ENCODE data around the gene GRB10.

GRB10 gene

DNA sequence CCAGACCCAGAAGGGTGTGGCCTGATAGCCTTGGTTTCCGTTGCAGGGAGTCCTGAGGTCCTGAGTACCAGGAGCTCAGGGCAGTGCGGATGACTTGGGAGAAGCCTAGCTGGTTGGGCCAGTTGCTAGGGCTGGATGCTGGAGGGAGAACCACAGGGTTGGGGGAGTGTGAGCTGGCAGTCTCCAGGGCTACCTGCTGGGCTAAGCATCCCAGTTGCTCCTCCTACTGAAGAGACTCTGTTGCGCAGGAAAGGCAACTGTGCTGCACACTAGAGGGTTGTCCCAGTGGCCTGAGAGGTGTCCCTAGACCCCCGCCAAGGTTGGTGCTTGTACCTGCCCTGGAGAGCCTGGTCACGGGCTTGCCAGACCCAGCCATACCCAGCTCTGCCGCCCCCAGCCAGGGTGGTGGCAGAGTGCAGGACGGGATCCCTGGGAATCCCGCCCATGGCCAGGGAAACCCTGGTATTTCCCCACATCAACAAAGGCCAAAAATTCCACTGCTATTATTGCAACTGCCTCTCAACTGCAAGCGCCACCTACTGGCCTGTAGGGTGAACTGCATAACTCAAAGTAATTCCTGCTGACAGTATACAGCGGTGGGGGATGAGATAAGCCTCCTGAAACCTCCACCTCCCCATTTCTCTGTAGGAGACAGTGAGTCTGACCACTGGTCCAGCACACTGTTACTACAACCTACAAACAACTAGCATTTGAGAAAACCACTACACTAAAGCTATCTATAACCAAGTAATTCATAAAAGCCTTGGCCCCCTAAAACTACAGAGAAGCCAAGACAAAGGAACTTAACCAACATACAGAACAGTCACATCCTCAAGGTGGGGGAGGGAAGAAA, 149.9 kb downstream of the GRB10 start:
- no peak for TF ChIP-seq ZNF274 (IDR thresholded peaks at IDR 0.05; ENCODE audit: low read depth, low read length)
- H3K4me3 ChIP-seq (ENCODE audit: low read length) = no peak overlapping the region

DNA sequence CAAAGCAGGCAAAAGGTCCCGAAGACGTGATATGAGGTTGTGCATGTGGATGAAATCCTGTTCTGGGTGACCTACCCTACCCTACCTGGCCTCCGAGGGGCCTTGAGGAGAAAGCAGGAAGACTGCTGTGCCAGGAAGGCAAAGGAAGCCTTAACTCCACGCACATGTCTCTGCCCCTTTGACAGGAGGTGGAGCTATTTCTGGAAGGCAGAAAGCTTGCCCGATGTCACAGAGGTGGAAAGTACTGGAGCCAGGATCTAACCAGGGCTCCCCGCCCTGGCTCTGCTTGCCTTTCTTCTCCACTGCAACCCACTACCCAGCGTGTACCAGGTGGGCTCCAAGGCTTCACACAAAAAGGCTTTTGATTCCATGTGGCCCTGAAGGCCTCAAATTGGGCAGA, 151.1 kb downstream of the GRB10 start:
- no peak overlapping the region for H3K4me3 ChIP-seq (ENCODE audit: low read length)
- TF ChIP-seq ZNF274 (IDR thresholded peaks at IDR 0.05; ENCODE audit: low read depth, low read length) = no peak

DNA sequence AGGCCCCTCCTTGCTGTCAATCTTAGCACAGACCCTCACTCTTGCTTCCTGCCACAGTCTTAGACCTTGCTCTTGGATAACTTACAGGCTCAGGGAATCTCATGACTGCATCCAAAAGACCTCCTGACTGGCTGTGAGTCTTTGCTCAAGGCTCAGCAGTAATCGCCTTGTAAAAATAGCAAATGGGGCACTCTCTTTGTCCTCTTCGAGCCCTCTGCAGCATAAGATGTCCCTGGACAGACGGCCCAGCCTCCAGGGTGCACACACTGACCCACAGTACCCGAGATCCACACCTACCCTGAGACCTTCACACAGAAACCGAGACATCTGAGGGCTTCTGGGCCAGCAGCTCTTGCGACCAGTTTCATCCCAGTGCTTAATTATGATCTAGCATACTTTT, 151.6 kb downstream of the GRB10 start:
- TF ChIP-seq ZNF274 (IDR thresholded peaks at IDR 0.05; ENCODE audit: low read depth, low read length) = no peak
- H3K4me3 ChIP-seq (ENCODE audit: low read length) = no peak overlapping the region

DNA sequence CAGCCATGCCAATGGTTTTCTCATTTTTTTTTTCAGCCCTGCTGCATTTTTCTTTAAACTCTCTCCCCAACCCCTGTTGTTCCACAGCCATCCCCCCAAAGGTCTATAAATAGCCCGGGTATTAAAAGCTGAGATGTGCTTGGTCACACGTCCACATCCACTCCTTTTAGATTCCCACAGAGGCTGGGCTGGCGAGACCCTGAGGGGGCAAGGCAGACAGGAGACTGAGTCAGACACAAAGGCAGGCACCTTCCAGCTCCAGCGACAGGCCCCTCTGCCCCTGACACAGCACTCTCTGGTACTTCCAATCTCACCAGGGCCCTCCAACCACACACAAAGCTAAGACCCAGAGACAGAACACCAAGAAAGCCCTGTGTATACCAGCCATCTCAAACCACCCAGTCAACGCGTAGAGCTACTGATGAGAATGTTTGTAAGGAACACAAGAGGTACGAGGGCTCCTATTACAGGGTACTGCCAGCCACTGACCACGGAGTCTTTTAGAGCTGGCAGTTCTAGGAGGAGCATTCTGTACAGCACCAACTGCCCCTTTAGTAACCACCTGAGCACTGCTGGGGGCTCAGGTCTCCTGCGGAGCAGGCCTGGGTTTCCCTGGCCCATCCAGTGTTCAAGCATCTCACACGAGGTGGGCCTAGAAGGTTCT, 153.3 kb downstream of the GRB10 start:
- no peak for TF ChIP-seq ZNF274 (IDR thresholded peaks at IDR 0.05; ENCODE audit: low read depth, low read length)
- no peak overlapping the region for H3K4me3 ChIP-seq (ENCODE audit: low read length)

DNA sequence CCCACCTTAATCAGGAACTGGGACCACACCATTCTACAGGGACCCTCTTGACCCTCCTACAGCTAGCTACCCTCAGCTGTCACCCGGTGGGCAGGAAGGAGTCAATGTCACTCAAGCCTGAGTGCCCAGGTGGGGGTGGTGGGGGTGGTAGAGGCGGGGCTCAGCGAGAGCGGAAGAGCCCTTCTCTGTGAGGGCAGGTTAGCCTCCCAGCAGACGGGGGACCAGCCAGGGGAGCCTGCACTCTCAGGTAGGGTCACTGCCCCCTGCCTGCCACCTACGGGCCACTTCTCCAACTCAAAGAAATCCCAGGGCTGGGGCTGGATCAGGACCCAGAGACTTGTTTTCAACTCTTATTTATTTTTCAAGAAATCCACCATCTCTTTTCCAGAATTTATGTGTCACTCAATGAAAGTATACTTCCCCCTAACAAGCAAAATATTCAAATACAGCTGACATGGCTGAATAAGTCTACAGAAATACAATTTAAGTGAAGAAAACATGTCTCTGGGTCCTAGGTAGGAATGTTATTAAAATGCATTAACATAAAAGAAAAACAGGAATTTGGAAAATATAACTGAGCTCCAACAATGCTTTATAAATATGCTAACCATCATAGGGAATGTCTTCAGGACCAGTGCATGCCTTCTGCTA, 154.1 kb downstream of the GRB10 start:
- TF ChIP-seq ZNF274 (IDR thresholded peaks at IDR 0.05; ENCODE audit: low read depth, low read length) = no peak
- no peak overlapping the region for H3K4me3 ChIP-seq (ENCODE audit: low read length)

DNA sequence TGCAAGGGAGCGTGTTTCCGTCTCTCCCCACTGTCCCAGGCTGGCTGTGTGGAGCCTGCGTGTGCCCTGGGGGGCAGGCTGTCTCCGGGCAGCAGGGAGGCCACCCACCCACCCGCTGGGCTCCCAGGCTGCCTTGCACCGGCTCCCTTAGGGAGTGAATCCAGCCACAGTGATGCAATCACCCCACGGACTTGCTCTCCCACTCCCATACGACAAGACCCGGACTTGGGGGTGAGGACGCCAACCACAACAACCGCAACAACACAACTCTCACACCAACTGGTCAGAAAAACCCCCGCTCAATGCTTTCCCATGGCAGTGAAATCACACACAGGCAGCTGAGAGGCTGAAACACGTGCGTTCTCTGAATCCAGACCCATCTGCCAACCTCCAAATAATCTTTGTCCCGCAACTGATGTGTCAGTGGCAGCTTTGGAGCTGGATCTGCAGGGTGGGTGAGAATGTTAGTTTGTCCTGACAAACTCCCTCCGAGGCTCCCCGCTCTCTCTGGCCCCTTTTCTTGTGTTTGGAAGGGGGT, 154.8 kb downstream of the GRB10 start:
- no peak overlapping the region for H3K4me3 ChIP-seq (ENCODE audit: low read length)
- TF ChIP-seq ZNF274 (IDR thresholded peaks at IDR 0.05; ENCODE audit: low read depth, low read length) = no peak

DNA sequence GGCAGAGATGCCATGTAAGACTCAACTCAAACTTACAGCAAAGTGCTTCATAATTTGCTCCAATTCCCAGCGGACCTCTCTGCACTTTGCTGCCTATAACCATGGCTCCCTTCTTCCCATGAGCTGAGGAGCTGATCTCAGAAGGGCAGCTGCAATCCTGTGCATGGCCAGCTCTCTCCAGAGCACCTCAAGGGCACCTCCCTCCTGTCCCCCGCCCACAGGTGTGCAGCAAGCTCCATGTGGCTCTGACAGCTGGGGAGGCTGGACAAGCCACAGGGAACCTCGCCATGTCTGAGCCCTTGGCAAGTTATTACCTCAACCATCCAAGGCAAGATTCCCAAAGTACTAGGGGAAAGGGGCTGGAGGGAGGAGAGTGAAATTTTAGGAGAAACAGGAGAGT, 156.4 kb downstream of the GRB10 start:
- H3K4me3 ChIP-seq (ENCODE audit: low read length) = no peak overlapping the region
- no peak for TF ChIP-seq ZNF274 (IDR thresholded peaks at IDR 0.05; ENCODE audit: low read depth, low read length)

DNA sequence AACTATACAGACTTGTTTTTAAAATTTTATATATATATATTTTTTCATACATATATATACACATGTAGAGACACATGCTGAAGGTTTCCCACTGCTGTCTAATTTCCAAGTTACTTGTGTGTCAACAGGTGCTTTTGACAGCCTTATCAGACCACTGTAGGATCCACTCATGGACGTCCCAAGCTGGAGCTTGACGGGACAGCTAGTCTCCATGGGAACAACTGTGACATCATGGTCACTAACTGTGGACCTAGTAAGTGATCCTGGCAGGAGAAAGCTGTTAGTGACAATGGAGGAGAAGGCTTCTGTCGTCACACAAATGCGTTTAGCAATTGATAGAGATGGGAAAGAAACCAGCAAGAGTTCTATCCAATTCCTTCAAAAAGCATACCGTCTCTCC, 157.3 kb downstream of the GRB10 start:
- no peak overlapping the region for H3K4me3 ChIP-seq (ENCODE audit: low read length)
- no peak for TF ChIP-seq ZNF274 (IDR thresholded peaks at IDR 0.05; ENCODE audit: low read depth, low read length)

DNA sequence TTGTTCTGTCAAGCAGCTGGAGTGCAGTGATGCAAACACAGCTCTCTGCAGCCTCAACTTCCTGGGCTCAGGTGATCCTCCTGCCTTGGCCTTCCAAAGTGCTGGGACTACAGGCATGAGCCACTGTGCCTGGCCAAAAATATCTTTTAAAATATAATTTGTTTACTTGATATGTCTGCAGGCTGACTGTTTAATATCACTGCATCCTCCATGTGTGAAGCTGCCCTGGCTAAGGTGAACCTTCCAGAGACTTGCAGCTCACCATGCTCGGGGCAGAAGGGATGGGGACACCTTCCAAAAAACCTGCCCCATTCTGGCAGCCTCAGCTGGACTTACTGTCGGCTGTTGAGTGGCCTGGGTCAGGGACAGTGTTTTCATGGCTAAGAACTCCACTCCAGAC, 159.9 kb downstream of the GRB10 start:
- TF ChIP-seq ZNF274 (IDR thresholded peaks at IDR 0.05; ENCODE audit: low read depth, low read length) = no peak
- H3K4me3 ChIP-seq (ENCODE audit: low read length) = no peak overlapping the region

DNA sequence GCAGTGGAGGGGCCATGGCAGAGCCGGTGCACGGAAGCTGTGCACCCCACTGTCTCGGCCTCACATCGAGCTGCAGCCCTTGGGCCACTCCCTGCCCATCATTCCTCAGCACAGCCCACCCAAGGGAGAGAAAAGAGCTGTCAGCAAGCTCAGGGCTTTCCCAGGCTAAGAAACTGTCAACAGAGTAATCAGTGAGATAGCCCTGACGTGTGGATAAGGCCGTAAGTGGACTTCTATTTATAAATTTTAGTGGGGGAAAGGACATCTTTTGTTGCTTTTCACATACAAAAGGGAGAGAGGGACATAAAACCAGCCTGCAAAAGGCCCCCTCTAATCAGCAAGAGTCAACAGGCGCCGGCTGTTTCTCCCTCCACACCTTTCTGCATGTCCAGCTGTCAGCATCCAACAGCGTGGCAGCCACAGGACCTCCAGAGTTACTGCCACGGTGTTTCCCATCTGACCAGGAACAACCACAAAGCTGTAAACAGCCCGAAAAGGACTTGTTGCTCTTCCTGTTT, 160.7 kb downstream of the GRB10 start:
- TF ChIP-seq ZNF274 (IDR thresholded peaks at IDR 0.05; ENCODE audit: low read depth, low read length) = no peak
- no peak overlapping the region for H3K4me3 ChIP-seq (ENCODE audit: low read length)

DNA sequence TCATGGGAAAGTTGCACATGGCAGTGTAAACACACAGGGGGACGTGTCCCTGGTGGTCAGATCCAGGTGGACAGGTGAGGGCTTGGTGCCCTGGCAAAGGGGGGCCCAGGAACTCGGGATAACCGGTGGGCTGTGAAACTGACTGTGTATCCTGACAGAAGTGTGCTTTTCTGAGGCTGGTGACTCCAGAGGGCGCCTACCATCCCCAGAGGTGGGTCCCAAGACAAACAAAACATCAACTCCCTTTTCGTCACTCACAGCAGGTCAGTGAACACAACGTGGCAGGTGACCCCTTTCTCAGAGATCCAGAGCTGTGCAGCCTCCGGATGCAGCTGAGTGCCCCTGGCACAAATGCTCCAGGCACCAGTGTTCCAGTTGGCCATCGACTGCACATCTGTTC, 161.5 kb downstream of the GRB10 start:
- no peak for TF ChIP-seq ZNF274 (IDR thresholded peaks at IDR 0.05; ENCODE audit: low read depth, low read length)
- H3K4me3 ChIP-seq (ENCODE audit: low read length) = no peak overlapping the region

DNA sequence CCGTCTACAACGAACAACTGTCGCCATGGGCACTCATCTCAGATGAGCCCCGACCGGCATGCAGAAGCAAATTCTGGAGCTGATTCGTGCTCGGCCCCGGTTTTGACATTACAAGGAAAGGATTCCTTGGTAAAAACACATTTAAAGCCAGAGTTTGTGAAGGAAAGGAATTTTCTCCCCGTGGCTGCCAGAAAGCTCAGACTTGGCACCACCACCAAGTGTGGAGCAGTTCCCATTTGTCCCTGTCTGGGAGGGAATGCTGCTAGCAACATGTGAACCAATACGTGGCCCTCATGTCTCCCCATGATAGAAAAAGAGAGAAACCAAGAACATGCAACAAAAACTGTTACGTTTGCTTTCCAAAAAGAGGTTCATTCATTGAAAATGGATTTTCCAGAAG, 162.3 kb downstream of the GRB10 start:
- no peak for TF ChIP-seq ZNF274 (IDR thresholded peaks at IDR 0.05; ENCODE audit: low read depth, low read length)
- no peak overlapping the region for H3K4me3 ChIP-seq (ENCODE audit: low read length)

DNA sequence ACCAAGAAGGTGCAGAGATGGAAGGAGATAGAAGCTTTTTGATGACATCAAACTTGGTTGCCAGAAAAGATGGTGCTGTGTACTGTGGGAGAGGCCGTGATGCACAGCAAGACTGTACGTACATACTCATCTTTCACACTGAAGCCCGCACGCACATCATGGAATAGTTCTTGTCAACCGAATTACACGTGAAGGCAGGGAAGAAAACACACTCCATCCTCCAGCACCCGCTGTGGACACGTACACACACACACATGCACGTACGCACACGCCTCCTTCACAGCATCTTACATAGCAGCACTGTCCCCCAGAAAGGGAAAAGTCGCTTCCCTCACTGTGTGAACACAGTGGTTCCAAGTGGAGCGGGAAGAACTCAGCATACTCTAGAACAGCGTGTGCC, 163.0 kb downstream of the GRB10 start:
- no peak for TF ChIP-seq ZNF274 (IDR thresholded peaks at IDR 0.05; ENCODE audit: low read depth, low read length)
- H3K4me3 ChIP-seq (ENCODE audit: low read length) = no peak overlapping the region

DNA sequence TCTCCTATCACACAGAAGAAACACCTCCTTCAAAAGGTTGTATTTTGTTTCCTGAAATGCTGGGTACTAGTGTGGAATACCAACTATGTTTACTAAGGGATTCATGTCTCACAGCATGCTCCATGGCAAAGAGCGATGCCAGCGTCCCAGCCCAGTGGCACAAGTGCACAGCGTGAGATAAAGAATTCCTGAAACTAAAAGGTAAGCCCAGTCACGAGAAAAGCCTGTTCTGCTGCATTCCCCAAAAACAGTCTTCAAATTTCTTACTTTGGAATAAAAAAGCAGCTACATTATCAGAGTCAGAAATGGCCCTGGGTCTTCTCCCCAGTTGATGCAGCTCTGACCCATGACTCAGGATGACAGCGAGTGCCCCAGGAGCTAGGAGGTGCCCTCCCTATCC, 164.4 kb downstream of the GRB10 start:
- no peak for TF ChIP-seq ZNF274 (IDR thresholded peaks at IDR 0.05; ENCODE audit: low read depth, low read length)
- no peak overlapping the region for H3K4me3 ChIP-seq (ENCODE audit: low read length)
